ENCODE results near the gene C10orf120.

GRCh38 chr10:122673731-122674130, 25.9 kb downstream of the C10orf120 start:
- TF ChIP-seq POLR2AphosphoS5 (IDR thresholded peaks at IDR 0.05): no peak
- TF ChIP-seq POLR2A (IDR thresholded peaks at IDR 0.05): no peak
